Measurements from ENCODE around the gene POLD2. TPM values are rescaled to one million over a fixed set of nuclear protein-coding genes. Genes with fewer than 3 reads are reported as not detected.

The POLD2 gene
- total RNA-seq, 1 experiment from 2014 or later = 154 TPM

GRCh38 chr7:44145479-44145968 is 22.2 kb upstream of the POLD2 start (continued):
- TF ChIP-seq E2F1 (CRISPR knock-in tag; IDR thresholded peaks at IDR 0.05) (peak; percentile 99), NR2C2 (CRISPR knock-in tag; IDR thresholded peaks at IDR 0.05) (peak; percentile 91), NR1H2 (CRISPR knock-in tag; IDR thresholded peaks at IDR 0.05) (peak; percentile 94), FOXP4 (CRISPR knock-in tag; IDR thresholded peaks at IDR 0.05) (peak; percentile 100), JAZF1 (CRISPR knock-in tag; IDR thresholded peaks at IDR 0.05) (no peak), ATF6 (CRISPR knock-in tag; IDR thresholded peaks at IDR 0.05) (peak; percentile 73; the same call in 1 of the 2 replicates), PRDM15 (CRISPR knock-in tag; IDR thresholded peaks at IDR 0.05) (peak; percentile 87), ARID4B (CRISPR knock-in tag; IDR thresholded peaks at IDR 0.05; ENCODE audit: borderline replicate concordance) (peak; percentile 99), E2F4 (CRISPR knock-in tag; IDR thresholded peaks at IDR 0.05; ENCODE audit: borderline replicate concordance, low read depth) (peak; percentile 97), ZBTB43 (CRISPR knock-in tag; IDR thresholded peaks at IDR 0.05) (peak; percentile 99), GTF2I (CRISPR knock-in tag; conservative IDR thresholded peaks at IDR 0.05) (no peak), MLX (CRISPR knock-in tag; IDR thresholded peaks at IDR 0.05) (peak; percentile 92; the same call in 1 of the 2 replicates), NR3C1 (CRISPR knock-in tag; conservative IDR thresholded peaks at IDR 0.05; ENCODE audit: low read depth) (peak; percentile 94; the same call in 1 of the 2 replicates), SMAD3 (CRISPR knock-in tag; IDR thresholded peaks at IDR 0.05; ENCODE audit: borderline replicate concordance) (peak; percentile 99), ATF2 (CRISPR knock-in tag; IDR thresholded peaks at IDR 0.05; ENCODE audit: borderline replicate concordance, low read depth) (peak; percentile 97), ZBTB21 (CRISPR knock-in tag; IDR thresholded peaks at IDR 0.05; ENCODE audit: borderline replicate concordance) (peak; percentile 96), TEAD1 (CRISPR knock-in tag; IDR thresholded peaks at IDR 0.05) (peak; percentile 100)

Measured in WTC11 (cell line).